Skeletal muscle tissue (tissue), 4 donors: Measurements from ENCODE around the gene TMEM52. TPM values are rescaled to one million over a fixed set of nuclear protein-coding genes. Genes with fewer than 3 reads are reported as not detected.

ENCODE experiments used
- H3K27ac ChIP-seq: one replicate; pipeline ENCODE4 v1.7.0; 2013; ENCODE audit warnings: mild to moderate bottlenecking, low read depth, low read length, inconsistent platforms
- H3K27me3 ChIP-seq, 3 donors: one replicate each; pipeline ENCODE4 v1.7.0; 2013; ENCODE audit warnings: low read length in 3 of 3; ENCODE audit not compliant: control insufficient read depth in 3 of 3, insufficient read depth in 3 of 3
- H3K36me3 ChIP-seq, 3 donors: one replicate each; pipeline ENCODE4 v1.7.0; 2013; ENCODE audit warnings: low read length in 3 of 3; ENCODE audit not compliant: control insufficient read depth in 3 of 3, insufficient read depth in 3 of 3
- H3K4me1 ChIP-seq, 3 donors: one replicate each; pipeline ENCODE4 v1.7.0; 2013; ENCODE audit warnings: low read length in 3 of 3, mild to moderate bottlenecking in 3 of 3; ENCODE audit not compliant: control insufficient read depth in 3 of 3, insufficient read depth in 3 of 3
- H3K4me3 ChIP-seq, 3 donors: one replicate each; pipeline ENCODE4 v1.7.0; 2013; ENCODE audit warnings: low read length in 3 of 3
- H3K9ac ChIP-seq, 3 donors: one replicate each; pipeline ENCODE4 v1.7.0; 2013; ENCODE audit warnings: low read length in 3 of 3, mild to moderate bottlenecking in 3 of 3, moderate library complexity in 2 of 3, low read depth in 1 of 3
- H3K9me3 ChIP-seq, 3 donors: one replicate each; pipeline ENCODE4 v1.7.0; 2013; ENCODE audit warnings: low read length in 3 of 3; ENCODE audit not compliant: control insufficient read depth in 3 of 3
- total RNA-seq: library from RNA; depleted of rRNA; stranded (reverse); fragments of >200 nt; gene quantifications from one replicate; pipeline ENCODE4 v1.2.3, GENCODE V29; 2014
- donor health status: Osteomylitis.

TMEM52 gene
- total RNA-seq, 1 donor from 2014 or later = 21.9 TPM

- H3K27me3 ChIP-seq = peaks cover 21 to 38% (median 23%) of the 10 kb centered on the region in 3 donors
- peaks cover 0 to 8% (median 0%) of the 10 kb centered on the region in 3 donors for H3K4me1 ChIP-seq
- H3K9me3 ChIP-seq = no peaks in the 10 kb centered on the region
- H3K36me3 ChIP-seq = no peaks in the 10 kb centered on the region
- H3K4me3 ChIP-seq = no peak overlapping the region
- no peak overlapping the region for H3K9ac ChIP-seq
- no peak overlapping the region for H3K27ac ChIP-seq
Measured at GRCh38 chr1:1950940-1951339, 31.9 kb upstream of the TMEM52 start.

GRCh38 chr1:1948783-1949182 is 29.7 kb upstream of the TMEM52 start:
- Histone ChIP-seq H3K36me3 (no peaks in the 10 kb centered on the region), H3K27me3 (peaks cover 19 to 37% (median 27%) of the 10 kb centered on the region in 3 donors), H3K4me3 (no peak overlapping the region), H3K9ac (no peak overlapping the region), H3K9me3 (no peaks in the 10 kb centered on the region), H3K4me1 (peaks cover 3 to 11% (median 6%) of the 10 kb centered on the region in 3 donors), H3K27ac (no peak overlapping the region)

- Histone ChIP-seq H3K4me1 (peaks cover 3 to 11% (median 7%) of the 10 kb centered on the region in 3 donors), H3K9ac (no peak overlapping the region), H3K27ac (no peak overlapping the region), H3K9me3 (no peaks in the 10 kb centered on the region), H3K4me3 (no peak overlapping the region), H3K36me3 (no peaks in the 10 kb centered on the region), H3K27me3 (peaks cover 21 to 50% (median 36%) of the 10 kb centered on the region in 3 donors)
Measured at GRCh38 chr1:1947493-1947892, 28.4 kb upstream of the TMEM52 start.

GRCh38 chr1:1946540-1946939 is 27.5 kb upstream of the TMEM52 start:
- H3K4me3 ChIP-seq = no peak overlapping the region
- no peak overlapping the region for H3K27ac ChIP-seq
- no peaks in the 10 kb centered on the region for H3K9me3 ChIP-seq
- H3K27me3 ChIP-seq = peaks cover 28 to 54% (median 44%) of the 10 kb centered on the region in 3 donors
- no peaks in the 10 kb centered on the region for H3K36me3 ChIP-seq
- peaks cover 3 to 11% (median 7%) of the 10 kb centered on the region in 3 donors for H3K4me1 ChIP-seq
- no peak overlapping the region for H3K9ac ChIP-seq

GRCh38 chr1:1945782-1946393 is 26.8 kb upstream of the TMEM52 start:
- Histone ChIP-seq H3K4me1 (peaks cover 3 to 11% (median 7%) of the 10 kb centered on the region in 3 donors), H3K9ac (no peak overlapping the region), H3K4me3 (no peak overlapping the region), H3K9me3 (no peaks in the 10 kb centered on the region), H3K27ac (no peak overlapping the region), H3K36me3 (no peaks in the 10 kb centered on the region), H3K27me3 (peaks cover 31 to 51% (median 49%) of the 10 kb centered on the region in 3 donors)

- Histone ChIP-seq H3K4me1 (peaks cover 3 to 11% (median 7%) of the 10 kb centered on the region in 3 donors), H3K27me3 (peaks cover 38 to 59% (median 56%) of the 10 kb centered on the region in 3 donors), H3K4me3 (peak overlapping the region in 2 of 3 donors; percentile 49 to 58), H3K27ac (no peak overlapping the region), H3K9me3 (no peaks in the 10 kb centered on the region), H3K36me3 (no peaks in the 10 kb centered on the region), H3K9ac (no peak overlapping the region)
Measured at GRCh38 chr1:1943834-1944570, 24.9 kb upstream of the TMEM52 start.

- Histone ChIP-seq H3K9me3 (no peaks in the 10 kb centered on the region), H3K9ac (no peak overlapping the region), H3K27ac (no peak overlapping the region), H3K36me3 (no peaks in the 10 kb centered on the region), H3K4me3 (no peak overlapping the region), H3K4me1 (peaks cover 3 to 11% (median 7%) of the 10 kb centered on the region in 3 donors), H3K27me3 (peaks cover 46 to 68% (median 66%) of the 10 kb centered on the region in 3 donors)
Measured at GRCh38 chr1:1942753-1943656, 23.9 kb upstream of the TMEM52 start.

GRCh38 chr1:1941868-1942752 is 23.0 kb upstream of the TMEM52 start:
- no peak overlapping the region for H3K4me3 ChIP-seq
- H3K27ac ChIP-seq = no peak overlapping the region
- no peaks in the 10 kb centered on the region for H3K36me3 ChIP-seq
- no peaks in the 10 kb centered on the region for H3K9me3 ChIP-seq
- no peak overlapping the region for H3K9ac ChIP-seq
- peaks cover 50 to 67% (median 62%) of the 10 kb centered on the region in 3 donors for H3K27me3 ChIP-seq
- H3K4me1 ChIP-seq = peaks cover 3 to 11% (median 7%) of the 10 kb centered on the region in 3 donors

GRCh38 chr1:1941211-1941841 is 22.2 kb upstream of the TMEM52 start:
- H3K36me3 ChIP-seq = no peaks in the 10 kb centered on the region
- peaks cover 3 to 7% (median 3%) of the 10 kb centered on the region in 3 donors for H3K4me1 ChIP-seq
- peaks cover 48 to 70% (median 57%) of the 10 kb centered on the region in 3 donors for H3K27me3 ChIP-seq
- H3K27ac ChIP-seq = no peak overlapping the region
- H3K9me3 ChIP-seq = no peaks in the 10 kb centered on the region
- H3K9ac ChIP-seq = no peak overlapping the region
- H3K4me3 ChIP-seq = no peak overlapping the region
